ENCODE data around the gene TRAPPC6A.

- TF ChIP-seq, protein P1, sequence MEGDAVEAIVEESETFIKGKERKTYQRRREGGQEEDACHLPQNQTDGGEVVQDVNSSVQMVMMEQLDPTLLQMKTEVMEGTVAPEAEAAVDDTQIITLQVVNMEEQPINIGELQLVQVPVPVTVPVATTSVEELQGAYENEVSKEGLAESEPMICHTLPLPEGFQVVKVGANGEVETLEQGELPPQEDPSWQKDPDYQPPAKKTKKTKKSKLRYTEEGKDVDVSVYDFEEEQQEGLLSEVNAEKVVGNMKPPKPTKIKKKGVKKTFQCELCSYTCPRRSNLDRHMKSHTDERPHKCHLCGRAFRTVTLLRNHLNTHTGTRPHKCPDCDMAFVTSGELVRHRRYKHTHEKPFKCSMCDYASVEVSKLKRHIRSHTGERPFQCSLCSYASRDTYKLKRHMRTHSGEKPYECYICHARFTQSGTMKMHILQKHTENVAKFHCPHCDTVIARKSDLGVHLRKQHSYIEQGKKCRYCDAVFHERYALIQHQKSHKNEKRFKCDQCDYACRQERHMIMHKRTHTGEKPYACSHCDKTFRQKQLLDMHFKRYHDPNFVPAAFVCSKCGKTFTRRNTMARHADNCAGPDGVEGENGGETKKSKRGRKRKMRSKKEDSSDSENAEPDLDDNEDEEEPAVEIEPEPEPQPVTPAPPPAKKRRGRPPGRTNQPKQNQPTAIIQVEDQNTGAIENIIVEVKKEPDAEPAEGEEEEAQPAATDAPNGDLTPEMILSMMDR (IDR thresholded peaks at IDR 0.05): no peak
- no peak for TF ChIP-seq POLR2A (IDR thresholded peaks at IDR 0.05)
These were observed 38.6 kb upstream of the TRAPPC6A start for GRCh38 chr19:45216667-45217066.

All from suprapubic skin (tissue), 3 donors.